Measurements from ENCODE around the gene SYCP2.

GRCh38 chr20:59825563-59825920 is 107.9 kb downstream of the SYCP2 start:
- TF ChIP-seq CTCF (conservative IDR thresholded peaks at IDR 0.05 in 1 of 2, IDR thresholded peaks at IDR 0.05 in 1 of 2; ENCODE audit: low read depth in 1 of 2, low read length in 2 of 2): no peak
- no peak for TF ChIP-seq EZH2 (IDR thresholded peaks at IDR 0.05; ENCODE audit: low read length, missing control alignments)

Measured in fibroblast of lung (primary cell).